HPDE6-E6E7 (cell line): ENCODE data around the gene GPR25.

Experiments
- DNase-seq: peaks from one replicate; pipeline ENCODE4 v3.0.0; 2011; ENCODE audit warnings: missing footprints; ENCODE audit errors: extremely low spot score

Gene GPR25, protein sequence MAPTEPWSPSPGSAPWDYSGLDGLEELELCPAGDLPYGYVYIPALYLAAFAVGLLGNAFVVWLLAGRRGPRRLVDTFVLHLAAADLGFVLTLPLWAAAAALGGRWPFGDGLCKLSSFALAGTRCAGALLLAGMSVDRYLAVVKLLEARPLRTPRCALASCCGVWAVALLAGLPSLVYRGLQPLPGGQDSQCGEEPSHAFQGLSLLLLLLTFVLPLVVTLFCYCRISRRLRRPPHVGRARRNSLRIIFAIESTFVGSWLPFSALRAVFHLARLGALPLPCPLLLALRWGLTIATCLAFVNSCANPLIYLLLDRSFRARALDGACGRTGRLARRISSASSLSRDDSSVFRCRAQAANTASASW

DNA sequence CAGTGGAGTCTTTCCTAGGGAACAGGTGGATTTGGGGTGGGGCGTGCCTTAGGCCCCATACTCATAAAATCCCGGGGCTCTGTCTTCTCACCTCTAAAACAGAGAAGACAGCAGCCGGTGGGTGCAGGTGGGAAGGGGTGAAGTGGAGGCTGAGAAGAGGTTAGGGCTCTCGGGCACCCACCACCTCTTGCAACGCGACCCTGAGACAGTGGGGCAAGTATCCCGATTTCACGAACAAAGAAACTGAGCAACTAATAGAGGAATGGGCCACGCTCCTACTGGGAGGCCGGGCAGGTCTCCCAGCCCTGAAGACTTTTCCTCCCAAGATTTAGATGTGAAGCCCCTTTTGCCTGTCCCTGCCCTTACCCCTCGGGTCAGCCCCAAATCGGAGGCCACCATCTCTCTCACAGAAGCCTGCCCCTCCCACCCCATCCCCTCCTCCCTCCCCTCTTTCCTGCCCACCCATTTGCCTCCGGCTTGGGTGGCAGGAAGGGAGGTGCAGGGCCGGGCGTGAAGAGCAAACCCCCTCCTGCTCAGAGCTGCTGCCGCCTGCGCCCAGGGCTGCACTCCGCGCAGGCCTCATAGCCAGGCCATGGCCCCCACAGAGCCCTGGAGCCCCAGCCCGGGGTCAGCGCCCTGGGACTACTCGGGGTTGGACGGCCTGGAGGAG, at the start of gene GPR25:
GPR25 (plus strand) TSS at position 536 of the 670 bp plus-strand sequence; CDS start at position 593, 57 bp downstream.
- DNase-seq: no peak

DNA sequence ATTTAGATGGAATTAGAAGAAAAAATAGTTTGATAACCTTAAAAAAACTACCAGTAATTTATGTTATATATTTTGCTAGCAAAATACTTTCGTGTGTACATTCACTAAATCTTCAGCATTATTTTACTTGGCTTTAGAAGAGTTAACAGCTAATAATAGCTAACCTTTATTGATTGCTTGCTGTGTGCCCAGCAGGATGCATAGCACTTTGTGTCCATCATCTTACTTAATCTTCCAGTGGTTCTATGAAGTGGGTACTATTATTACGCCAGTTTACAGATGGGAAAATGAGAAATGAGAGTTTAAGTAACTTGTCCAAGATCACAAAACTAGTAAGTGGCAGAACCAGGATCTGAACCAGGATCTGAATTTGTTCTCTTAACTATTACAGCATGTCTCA, 41.7 kb upstream of the GPR25 start:
- DNase-seq: no peak

DNA sequence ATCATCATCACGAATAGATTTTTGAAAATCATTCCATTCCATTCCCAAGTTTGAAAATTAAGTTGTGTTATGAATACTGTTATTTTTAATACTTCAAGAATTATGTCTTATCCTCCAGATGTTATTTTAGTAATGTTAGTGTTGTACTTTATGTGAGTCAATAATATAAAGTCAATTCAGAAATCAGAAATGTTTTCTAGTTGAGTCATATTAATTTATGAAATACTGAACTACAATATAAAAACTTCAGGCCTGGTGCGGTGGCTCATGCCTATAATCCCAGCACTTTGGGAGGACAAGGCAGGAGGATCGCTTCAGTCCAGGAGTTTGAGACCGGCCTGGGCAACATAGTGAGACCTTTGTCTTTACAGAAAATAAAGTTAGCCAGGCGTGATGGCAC, 38.4 kb upstream of the GPR25 start:
- no peak for DNase-seq

DNA sequence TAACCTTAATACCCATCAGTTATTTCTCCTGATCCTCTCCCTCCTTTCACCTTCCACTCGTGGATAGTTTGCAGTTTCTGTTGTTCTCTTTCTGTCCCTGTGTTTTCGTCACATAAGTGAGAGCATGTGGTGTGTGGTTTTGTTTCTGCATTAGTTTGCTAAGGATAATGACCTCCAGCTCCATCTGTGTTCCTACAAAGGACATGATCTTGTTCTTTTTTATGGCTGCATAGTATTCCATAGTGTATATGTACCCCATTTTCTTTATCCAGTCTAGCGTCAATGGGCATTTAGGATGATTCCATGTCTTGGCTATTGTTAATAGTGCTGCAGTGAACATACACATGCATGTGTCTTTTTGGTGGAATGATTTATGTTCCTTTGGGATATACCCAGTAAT, 36.6 kb upstream of the GPR25 start:
- DNase-seq: no peak

DNA sequence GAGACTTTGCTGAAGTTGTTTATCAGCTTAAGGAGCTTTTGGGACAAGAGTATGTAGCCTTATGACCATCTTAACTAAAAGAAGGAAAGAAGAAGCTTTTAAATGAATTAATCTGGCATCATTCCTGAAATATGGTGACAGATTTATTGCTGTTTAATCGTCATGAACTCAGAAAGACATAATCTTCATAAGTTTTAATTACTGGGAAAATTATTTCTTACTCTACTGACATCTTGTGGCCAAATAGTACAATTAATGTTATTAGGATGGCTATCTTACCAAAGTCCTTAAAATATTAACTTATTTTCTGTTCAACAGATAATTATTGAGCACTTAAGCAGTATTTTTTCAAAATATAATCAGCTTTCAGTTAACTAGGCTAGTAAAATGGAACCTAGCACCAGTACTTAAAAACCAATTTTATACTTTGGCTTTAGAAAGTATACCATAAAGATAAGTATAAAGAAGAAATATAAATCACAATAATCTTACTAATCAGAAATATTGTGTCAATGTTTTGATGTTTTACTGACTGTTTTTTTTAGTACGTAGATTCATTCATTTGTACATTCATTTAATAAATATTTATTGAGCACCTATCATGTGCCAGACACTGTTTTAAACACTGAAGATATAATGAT, 34.7 kb upstream of the GPR25 start:
- DNase-seq: no peak

DNA sequence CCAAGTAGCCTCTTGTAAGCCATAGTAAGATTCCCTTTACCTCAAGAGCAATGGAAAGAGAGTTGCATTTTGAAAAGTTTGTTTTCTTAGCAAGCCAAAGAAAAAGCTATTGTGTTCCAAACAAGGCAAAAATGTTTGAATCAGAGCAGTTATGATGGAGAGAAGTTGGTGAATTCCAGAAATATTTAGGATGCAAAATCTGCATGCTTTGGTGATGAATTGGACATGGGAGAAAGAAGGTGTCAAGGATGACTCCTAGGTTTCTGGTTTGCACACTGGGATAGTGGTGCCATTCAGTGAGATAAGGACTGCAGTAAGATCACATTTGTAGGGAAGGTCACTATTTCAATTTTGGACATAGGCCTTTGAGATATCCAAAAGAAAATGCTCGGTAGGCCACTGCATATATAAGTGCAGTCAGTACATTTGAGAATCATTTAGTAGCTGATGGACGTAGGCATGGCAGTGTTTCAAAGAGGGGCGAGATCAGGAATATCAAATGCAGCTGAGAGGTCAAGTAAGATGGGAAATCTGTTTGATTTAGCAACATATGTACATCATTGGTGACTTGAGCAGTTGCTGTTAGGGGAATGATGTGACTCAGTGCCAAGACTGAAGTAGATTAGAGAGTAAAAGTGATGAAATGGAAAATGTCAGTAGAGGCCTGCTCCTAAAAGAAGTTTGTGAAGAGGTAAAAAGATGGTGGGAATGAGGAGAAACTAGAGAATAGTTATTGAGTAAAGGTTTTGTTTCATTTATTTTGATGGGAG, 33.9 kb upstream of the GPR25 start:
- no peak for DNase-seq

DNA sequence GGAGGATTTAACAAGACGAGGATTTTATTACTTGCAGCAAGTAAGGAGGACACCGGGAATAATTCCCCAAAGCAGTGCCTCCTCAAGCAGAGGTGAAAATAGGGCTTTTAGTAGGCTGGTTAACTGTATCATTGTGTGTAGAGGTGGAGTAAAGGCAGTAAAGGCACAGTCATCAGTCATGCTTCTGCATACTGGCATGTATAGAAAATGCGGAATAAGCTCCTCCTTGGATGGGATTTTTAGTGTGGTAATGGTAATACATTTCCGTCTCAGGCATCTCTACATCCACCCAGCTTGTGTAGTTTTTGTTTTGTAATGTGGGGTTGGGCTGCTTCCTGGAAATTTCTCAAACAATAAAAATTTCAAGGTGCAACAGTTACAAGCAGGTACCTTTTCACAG, 27.4 kb upstream of the GPR25 start:
- no peak for DNase-seq

DNA sequence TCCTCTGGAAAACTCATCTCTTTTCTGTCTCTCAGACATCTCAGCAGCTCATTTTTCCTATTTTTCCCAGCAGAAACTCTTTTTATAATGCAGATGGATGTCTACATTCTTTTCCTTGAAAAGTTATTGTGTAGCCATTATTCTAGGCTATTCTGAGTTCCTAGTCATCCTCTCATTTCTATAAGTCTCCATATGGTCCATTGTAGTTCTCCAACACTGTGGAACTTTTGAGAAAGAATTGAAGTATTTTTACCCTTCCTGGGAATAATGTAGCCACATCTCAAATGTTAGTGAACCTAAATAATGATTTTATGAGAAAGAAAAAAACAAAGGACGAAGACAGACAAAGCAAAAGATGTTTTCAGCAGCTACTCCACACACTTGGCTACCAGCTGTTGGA, 26.4 kb upstream of the GPR25 start:
- no peak for DNase-seq

DNA sequence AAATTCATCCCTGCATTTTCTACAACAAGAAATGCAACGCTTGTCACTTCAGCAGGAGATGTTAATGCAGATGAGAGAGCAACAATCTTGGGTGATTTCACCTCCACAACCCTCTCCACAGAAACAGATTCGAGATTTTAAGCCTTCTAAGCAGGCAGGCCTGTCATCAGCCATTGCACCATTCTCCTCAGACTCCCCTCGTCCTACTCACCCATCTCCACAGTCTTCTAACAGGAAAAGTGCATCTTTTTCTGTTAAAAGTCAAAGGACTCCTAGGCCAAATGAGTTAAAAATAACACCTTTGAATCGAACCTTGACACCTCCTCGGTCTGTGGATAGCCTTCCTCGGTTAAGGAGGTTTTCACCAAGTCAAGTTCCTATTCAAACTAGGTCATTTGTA, 23.4 kb upstream of the GPR25 start:
- no peak for DNase-seq

DNA sequence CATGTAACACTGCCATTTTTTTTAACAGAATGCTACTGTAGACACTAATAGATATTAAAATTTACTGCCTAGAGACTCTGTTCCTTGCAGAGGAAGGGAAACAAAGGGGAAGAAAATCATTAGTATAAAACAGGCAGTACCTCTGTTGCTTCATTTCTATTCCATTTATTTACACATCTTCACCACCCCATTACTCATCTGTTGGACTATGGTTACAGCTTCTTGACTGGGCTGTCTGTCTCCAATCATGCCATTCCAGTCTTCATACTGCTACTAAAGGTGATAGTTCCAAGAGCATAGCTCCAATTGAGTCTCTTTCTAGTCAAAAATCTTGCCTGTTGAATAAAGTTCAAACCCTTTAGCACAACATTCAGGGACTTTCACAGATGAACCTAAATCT, 22.2 kb upstream of the GPR25 start:
- DNase-seq: no peak

DNA sequence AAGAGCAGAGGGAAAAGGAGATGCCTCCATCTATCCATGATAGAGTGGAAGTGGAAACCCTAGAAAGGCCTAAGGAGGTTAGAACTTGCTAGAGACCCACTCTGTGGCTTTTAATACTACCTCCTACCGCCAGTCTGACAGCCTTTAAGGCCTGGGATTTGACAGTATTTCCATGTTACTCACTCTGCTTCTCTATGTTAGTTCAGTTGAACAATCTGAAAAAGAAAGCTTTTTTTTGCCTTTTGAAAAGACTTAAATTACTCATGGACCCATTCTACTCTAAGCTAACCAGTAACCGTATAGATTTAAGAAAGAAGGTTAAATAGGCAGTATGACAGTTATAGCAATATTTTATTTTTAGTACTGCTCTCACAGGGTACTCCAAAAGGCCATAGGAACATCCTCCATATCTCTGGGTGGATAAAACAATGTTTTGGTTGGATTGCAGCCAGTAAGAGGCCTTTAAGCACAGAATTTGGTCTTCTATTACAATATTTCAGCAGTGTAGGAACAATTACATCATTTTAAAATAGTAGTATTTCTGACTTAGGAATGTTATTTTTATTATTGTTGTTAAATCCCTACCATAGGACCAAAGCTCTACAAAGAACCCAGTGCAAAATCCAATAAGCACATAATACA, 15.9 kb upstream of the GPR25 start:
- DNase-seq: no peak

DNA sequence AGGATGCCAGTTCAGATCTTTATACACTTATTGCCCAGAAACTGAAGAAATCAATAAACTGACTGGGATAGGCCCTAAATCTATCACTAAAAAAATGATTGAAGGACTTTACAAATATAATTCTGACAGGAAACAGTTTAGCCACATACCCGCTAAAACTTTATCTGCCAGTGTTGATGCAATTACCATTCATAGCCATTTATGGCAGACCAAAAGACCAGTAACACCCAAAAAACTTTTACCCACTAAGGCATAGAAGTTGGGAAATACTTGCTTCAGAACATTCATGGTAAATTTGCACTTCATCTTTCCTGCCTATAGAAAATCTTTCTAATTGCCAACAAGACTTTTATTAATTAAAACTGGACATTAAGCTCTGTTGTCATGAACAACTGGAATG, 15.0 kb upstream of the GPR25 start:
- no peak for DNase-seq

DNA sequence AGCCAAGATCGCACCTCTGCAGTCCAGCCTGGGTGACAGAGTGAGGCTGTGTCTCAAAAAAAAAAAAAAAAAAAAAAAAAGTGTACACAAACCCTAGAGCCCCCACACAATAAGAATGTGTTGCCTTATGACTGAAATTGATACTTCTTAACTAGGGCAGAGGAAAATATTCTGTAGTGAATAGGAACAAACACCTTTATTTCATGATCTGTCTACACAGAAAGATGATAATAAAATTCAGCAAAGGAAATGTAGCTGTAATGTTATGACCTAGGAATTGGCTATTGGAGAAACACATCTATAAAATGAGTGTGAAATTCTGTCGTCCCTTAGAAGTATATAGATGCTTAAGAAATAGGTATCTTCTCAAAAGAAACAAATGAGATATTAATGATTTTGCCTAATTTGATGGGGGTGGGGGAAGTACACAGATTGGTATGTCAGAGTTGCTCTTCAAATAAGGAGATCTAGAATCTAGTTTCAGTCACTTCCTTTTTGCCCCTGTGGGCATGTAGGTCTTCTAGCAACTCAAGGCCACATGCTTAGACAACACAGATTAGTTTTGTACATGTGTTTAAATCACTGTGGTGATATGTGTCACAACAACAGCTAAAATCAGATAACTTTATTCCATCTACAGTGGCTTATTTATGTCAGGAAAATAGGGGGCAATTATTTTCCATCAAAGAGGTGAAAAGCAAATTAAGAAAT, 10.7 kb upstream of the GPR25 start:
- no peak for DNase-seq

DNA sequence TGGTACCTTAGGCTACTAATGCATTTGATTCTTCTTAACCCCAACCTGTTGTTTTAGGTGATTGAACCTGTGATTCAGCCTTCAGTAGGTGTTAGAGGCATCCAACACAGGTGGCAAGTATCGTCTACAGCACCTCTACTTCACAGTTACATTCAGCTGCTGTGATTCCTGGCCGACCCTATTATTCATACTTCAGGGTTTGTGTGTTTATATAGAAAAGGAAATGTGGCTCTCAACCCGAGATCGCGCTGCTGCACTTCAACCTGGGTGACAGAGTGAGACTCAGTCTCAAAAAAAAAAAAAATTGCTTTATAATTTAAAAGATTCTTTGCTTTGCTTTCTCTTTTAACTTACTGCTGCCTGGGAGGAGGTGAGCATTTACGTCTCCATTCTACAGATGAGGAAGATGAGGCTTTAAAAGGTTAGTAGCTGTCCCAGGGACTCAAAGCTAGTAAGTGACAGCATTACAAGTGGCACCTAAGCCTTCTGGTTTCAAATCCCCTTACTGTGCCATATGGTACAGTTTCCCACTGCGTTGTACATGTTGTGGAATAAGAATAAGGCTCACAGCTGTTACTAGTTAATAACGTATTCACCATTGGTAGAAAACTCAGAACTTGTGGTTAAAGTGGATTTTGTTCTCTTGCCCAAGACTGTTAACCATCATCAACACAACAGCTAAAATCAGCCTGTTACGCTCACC, 9.9 kb upstream of the GPR25 start:
- no peak for DNase-seq

DNA sequence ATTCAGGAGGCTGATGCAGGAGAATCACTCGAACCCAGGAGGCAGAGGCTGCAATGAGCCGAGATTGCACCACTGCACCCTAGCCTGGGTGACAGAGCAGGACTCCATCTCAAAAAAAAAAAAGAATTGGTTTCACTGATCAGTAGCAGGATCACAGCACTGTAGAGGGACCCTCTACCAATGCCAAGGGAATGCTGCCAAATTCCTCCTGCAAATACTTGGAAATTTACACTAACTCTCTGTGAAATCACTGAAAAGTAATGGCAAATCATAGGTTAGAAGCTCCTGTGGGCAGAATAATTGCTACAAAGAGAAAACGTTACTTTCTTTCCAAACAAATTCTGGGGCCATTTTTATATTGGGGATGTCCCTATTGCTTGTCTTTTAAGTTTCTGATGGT, 6.7 kb upstream of the GPR25 start:
- DNase-seq: no peak

DNA sequence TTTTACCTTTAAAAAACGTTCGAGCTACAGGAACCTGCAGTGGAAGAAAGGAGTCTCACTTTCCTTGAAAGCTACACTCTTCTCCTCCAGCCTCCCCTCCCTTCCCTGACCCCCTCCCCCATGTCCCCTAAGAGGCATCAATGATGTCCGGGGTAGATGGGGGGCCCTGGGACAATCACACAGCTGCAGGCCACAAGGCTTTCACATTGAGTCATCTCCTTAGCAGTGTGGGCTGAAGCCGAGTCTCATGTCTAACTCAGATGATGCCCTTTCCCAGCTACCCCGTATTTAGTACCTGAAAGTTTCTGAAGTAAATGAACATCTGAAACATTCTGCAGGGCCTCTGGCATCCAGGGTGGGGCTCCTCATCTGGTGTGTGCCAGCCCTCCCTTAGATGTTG, 6.3 kb upstream of the GPR25 start:
- DNase-seq: no peak

DNA sequence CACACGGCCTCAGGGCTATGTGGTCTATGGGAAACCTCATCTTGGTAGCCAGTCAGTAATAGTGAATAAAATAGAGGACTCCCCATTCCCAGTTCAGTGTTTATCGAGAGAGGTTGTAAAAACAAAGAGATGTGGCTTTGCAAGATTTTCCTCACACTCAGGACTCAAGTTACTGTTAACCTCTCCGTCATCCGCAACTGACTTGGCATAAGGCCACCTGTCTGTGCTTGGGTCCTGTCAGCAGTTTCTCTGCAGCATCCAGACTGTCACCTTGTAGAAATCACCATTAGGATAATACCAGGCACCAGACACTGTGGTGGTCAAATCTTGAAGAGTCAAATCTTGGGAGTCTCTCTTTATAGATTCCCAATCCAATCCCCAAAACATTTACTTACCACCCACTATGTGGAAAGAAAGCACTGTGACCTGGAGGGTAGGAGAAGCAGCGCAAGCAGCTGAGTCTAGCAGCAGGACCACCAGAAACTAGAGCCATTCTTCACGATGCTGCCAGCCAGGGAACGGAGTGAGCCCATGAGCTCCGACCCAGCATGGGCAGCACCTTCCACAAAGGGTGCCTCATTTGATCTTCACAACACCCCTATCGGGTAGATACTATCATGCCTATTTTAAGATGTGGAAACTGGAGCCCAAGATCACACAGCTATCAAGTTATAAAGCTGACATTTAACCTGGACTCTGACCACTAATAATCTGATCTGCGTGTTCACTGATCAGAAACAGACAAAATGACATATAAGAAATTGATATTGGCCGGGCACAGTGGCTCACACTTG, 5.6 kb upstream of the GPR25 start:
- no peak for DNase-seq

DNA sequence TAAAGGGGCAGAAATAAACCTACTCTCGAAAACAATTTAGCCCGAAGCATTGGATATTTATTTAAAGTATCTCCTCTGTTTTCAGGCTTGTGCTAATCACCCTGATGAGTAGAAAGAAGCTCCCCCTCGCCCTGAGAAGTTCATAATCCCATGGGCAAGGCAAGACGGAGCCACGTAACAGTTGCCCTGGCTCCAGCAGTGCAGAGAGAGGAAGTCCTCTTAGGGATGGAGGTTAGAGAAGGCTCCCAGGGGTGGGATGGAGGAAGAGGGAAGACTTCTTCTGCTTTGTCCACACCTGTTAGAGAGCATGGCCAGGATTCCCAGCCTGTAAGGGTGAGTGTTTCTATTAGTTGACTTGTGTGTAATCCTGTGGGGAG, 3.4 kb upstream of the GPR25 start:
- no peak for DNase-seq

DNA sequence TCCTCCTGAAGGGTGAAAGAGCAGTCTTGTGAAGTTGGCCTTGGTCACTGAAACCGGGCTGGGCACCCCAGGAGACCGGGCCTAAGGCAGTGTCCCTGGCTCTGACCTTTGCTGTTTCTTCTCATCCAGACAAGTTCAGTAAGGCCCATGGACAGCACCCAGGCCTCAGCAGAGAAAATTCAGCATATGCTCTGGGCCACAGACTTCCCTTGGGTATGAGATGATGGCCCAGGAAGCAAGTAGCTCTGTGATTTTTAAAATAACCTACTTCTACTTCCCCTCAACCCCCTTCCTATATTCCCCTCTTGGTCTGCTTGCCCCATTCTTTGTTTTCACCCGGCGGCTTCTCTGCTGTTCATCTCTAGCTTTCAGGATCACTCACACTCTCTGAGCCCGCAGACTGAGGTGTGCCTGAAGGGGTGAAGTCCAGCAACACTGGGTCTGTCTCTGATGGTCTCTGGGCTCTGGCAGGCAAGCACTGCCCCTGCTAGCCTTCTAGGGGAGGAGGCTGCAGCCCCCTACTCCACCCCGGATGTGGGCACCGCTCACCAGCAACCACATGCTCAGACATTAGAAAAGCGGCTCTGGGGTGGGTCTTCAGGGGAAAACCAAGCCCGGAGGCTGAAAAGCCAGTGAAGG, 2.9 kb upstream of the GPR25 start:
- no peak for DNase-seq
